H9 (cell line): Measurements from ENCODE around the gene VCX2. TPM values are rescaled to one million over a fixed set of nuclear protein-coding genes. Genes with fewer than 3 reads are reported as not detected.

Experiments used
- DNase-seq: peaks from one replicate; pipeline ENCODE4 v3.0.0-alpha.2; 2017
- H2AFZ ChIP-seq: one replicate; pipeline ENCODE4 v1.6.1; 2013; ENCODE audit warnings: mild to moderate bottlenecking, low read length, control low read depth, moderate library complexity
- H2AK5ac ChIP-seq: 2 replicates; pipeline ENCODE4 v1.6.1; 2013; ENCODE audit warnings: low read length, control low read depth, mixed read lengths; ENCODE audit not compliant: insufficient read length
- H2BK120ac ChIP-seq: one replicate; pipeline ENCODE4 v1.6.1; 2013; ENCODE audit warnings: low read depth, mild to moderate bottlenecking, low read length, control low read depth, inconsistent platforms; ENCODE audit not compliant: poor library complexity, severe bottlenecking
- H2BK12ac ChIP-seq: 2 replicates; pipeline ENCODE4 v1.6.1; 2013; ENCODE audit warnings: low read length, control low read depth, mixed read lengths, low read depth; ENCODE audit not compliant: insufficient read length
- H2BK15ac ChIP-seq: 2 replicates; pipeline ENCODE4 v1.6.1; 2013; ENCODE audit warnings: low read depth, low read length, control low read depth
- H2BK20ac ChIP-seq: one replicate; pipeline ENCODE4 v1.6.1; 2013; ENCODE audit warnings: low read depth, mild to moderate bottlenecking, low read length, control low read depth, inconsistent platforms; ENCODE audit not compliant: poor library complexity, severe bottlenecking
- H2BK5ac ChIP-seq: 2 replicates; pipeline ENCODE4 v1.6.1; 2013; ENCODE audit warnings: low read length, control low read depth, mixed read lengths; ENCODE audit not compliant: insufficient read length
- H3K14ac ChIP-seq: 2 replicates; pipeline ENCODE4 v1.6.1; 2013; ENCODE audit warnings: low read length, control low read depth; ENCODE audit not compliant: insufficient read depth
- H3K18ac ChIP-seq: 2 replicates; pipeline ENCODE4 v1.6.1; 2013; ENCODE audit warnings: low read depth, mild to moderate bottlenecking, mixed read lengths, low read length, control low read depth; ENCODE audit not compliant: insufficient read length
- H3K23ac ChIP-seq: 2 replicates; pipeline ENCODE4 v1.6.1; 2013; ENCODE audit warnings: low read length, control low read depth, mixed read lengths, low read depth; ENCODE audit not compliant: insufficient read length
- H3K23me2 ChIP-seq: 2 replicates; pipeline ENCODE4 v1.6.1; 2013; ENCODE audit warnings: low read depth, mild to moderate bottlenecking, mixed read lengths, low read length, control low read depth; ENCODE audit not compliant: insufficient read length, poor library complexity, severe bottlenecking
- H3K27ac ChIP-seq: 2 replicates; pipeline ENCODE4 v1.5.1; 2013; ENCODE audit warnings: low read length, control low read depth, mixed read lengths, low read depth; ENCODE audit not compliant: insufficient read length
- H3K27me3 ChIP-seq: 2 replicates; pipeline ENCODE4 v1.6.1; 2013; ENCODE audit warnings: low read length, control low read depth, inconsistent platforms; ENCODE audit not compliant: insufficient read depth
- H3K4ac ChIP-seq: 2 replicates; pipeline ENCODE4 v1.6.1; 2013; ENCODE audit warnings: low read depth, mild to moderate bottlenecking, control low read depth, inconsistent platforms, low read length, moderate library complexity
- H3K4me1 ChIP-seq: 2 replicates; pipeline ENCODE4 v1.6.1; 2013; ENCODE audit warnings: low read length, control low read depth, inconsistent platforms; ENCODE audit not compliant: insufficient read depth
- H3K4me2 ChIP-seq: 2 replicates; pipeline ENCODE4 v1.6.1; 2013; ENCODE audit warnings: low read length, control low read depth, mixed read lengths; ENCODE audit not compliant: insufficient read length, insufficient read depth
- H3K56ac ChIP-seq: 2 replicates; pipeline ENCODE4 v1.6.1; 2013; ENCODE audit warnings: low read depth, mild to moderate bottlenecking, mixed read lengths, low read length, control low read depth; ENCODE audit not compliant: insufficient read length
- H3K79me1 ChIP-seq: 2 replicates; pipeline ENCODE4 v1.6.1; 2013; ENCODE audit warnings: low read depth, mild to moderate bottlenecking, moderate library complexity, low read length, control low read depth, inconsistent platforms; ENCODE audit not compliant: insufficient read depth, poor library complexity, severe bottlenecking
- H3K79me2 ChIP-seq: 2 replicates; pipeline ENCODE4 v1.6.1; 2013; ENCODE audit warnings: low read length, control low read depth, inconsistent platforms; ENCODE audit not compliant: insufficient read depth
- H3K9ac ChIP-seq: 2 replicates; pipeline ENCODE4 v1.6.1; 2013; ENCODE audit warnings: low read length, control low read depth, mixed read lengths; ENCODE audit not compliant: insufficient read length; ENCODE audit errors: extremely low read depth
- H3K9me3 ChIP-seq: one replicate; pipeline ENCODE4 v1.6.1; 2013; ENCODE audit warnings: low read depth, low read length, inconsistent platforms; ENCODE audit not compliant: control insufficient read depth
- H3T11ph ChIP-seq: one replicate; pipeline ENCODE4 v1.6.1; 2013; ENCODE audit warnings: mild to moderate bottlenecking, low read length, control low read depth, inconsistent platforms
- H4K20me1 ChIP-seq: one replicate; pipeline ENCODE4 v1.6.1; 2013; ENCODE audit not compliant: control insufficient read depth, insufficient read length, insufficient read depth
- H4K5ac ChIP-seq: 2 replicates; pipeline ENCODE4 v1.6.1; 2013; ENCODE audit warnings: low read depth, mild to moderate bottlenecking, mixed read lengths, low read length, control low read depth; ENCODE audit not compliant: insufficient read length
- H4K8ac ChIP-seq: replicated peaks from 2 replicates; pipeline ENCODE4 v1.6.1; 2013; ENCODE audit warnings: low read length, control low read depth, mixed read lengths, low read depth; ENCODE audit not compliant: insufficient read length
- H4K91ac ChIP-seq: 2 replicates; pipeline ENCODE4 v1.6.1; 2013; ENCODE audit warnings: low read depth, mild to moderate bottlenecking, moderate library complexity, mixed read lengths, low read length, control low read depth; ENCODE audit not compliant: insufficient read length
- H3K27ac Mint-ChIP-seq, 3 experiments: 2 replicates in 2 of 3; 3 replicates in 1 of 3; pipeline ENCODE4 v1.8.0; 2020 to 2021; ENCODE audit warnings: mixed read lengths in 3 of 3, mild to moderate bottlenecking in 1 of 3, moderate library complexity in 1 of 3
- H3K27me3 Mint-ChIP-seq: 2 replicates; pipeline ENCODE4 v1.8.0; 2021; ENCODE audit warnings: low read depth, mild to moderate bottlenecking, moderate library complexity, mixed read lengths
- H3K36me3 Mint-ChIP-seq, 3 experiments: 2 replicates in 2 of 3; 3 replicates in 1 of 3; pipeline ENCODE4 v1.8.0; 2020 to 2021; ENCODE audit warnings: low read depth in 3 of 3, mixed read lengths in 3 of 3; ENCODE audit not compliant: insufficient read depth in 1 of 3
- H3K4me1 Mint-ChIP-seq, 2 experiments: 2 replicates each; pipeline ENCODE4 v1.8.0; 2020; ENCODE audit warnings: mixed read lengths in 2 of 2
- H3K4me3 Mint-ChIP-seq, 2 experiments: 2 replicates in 1 of 2; 3 replicates in 1 of 2; pipeline ENCODE4 v1.8.0; 2020 to 2021; ENCODE audit warnings: mild to moderate bottlenecking in 2 of 2, mixed read lengths in 2 of 2, moderate library complexity in 1 of 2
- H3K9me3 Mint-ChIP-seq, 2 experiments: 2 replicates in 1 of 2; 3 replicates in 1 of 2; pipeline ENCODE4 v1.8.0; 2020; ENCODE audit warnings: mild to moderate bottlenecking in 2 of 2, mixed read lengths in 2 of 2, moderate library complexity in 1 of 2
- CTCF ChIP-seq: fragments of 200-600 bp; sonication (generic); conservative IDR thresholded peaks from 3 replicates; pipeline ENCODE4 v1.8.0; 2021; ENCODE audit warnings: antibody characterized with exemption, mild to moderate bottlenecking
- WGBS: extraction: QIAGEN DNeasy Blood & Tissue Kit; methylation state at CpG from one replicate; pipeline ENCODE4 v1.1.7; 2013; ENCODE audit warnings: missing lambda C conversion rate, low lambda C conversion rate, mixed read lengths; ENCODE audit not compliant: insufficient read length; ENCODE audit errors: extremely low coverage; 5-methylcytosine and 5-hydroxymethylcytosine counted together
- total RNA-seq: library from RNA; stranded (reverse); gene quantifications from 2 replicates; pipeline ENCODE4 v1.2.1, GENCODE V29; 2021

Gene VCX2
- total RNA-seq, 1 experiment from 2014 or later: not detected

GRCh38 chrX:8196776-8197175 is 25.7 kb upstream of the VCX2 start:
- no peaks in the 10 kb centered on the region for H3K36me3 Mint-ChIP-seq
- Histone ChIP-seq H2BK15ac (no peak overlapping the region), H4K91ac (no peak overlapping the region), H3K9me3 (no peaks in the 10 kb centered on the region), H3K4me1 (no peaks in the 10 kb centered on the region), H2BK20ac (no peak overlapping the region), H3K14ac (no peak overlapping the region), H3K27me3 (no peaks in the 10 kb centered on the region), H2AFZ (no peak overlapping the region), H3K18ac (no peak overlapping the region), H3T11ph (no peak overlapping the region), H2BK5ac (no peak overlapping the region), H3K27ac (no peak overlapping the region), H4K20me1 (no peaks in the 10 kb centered on the region), H2BK120ac (no peak overlapping the region), H3K4ac (no peak overlapping the region), H4K5ac (no peak overlapping the region), H3K56ac (no peak overlapping the region), H3K79me1 (no peaks in the 10 kb centered on the region), H3K23ac (no peak overlapping the region), H4K8ac (no peak overlapping the region), H3K4me2 (no peak overlapping the region), H2BK12ac (no peak overlapping the region), H2AK5ac (no peak overlapping the region), H3K79me2 (no peaks in the 10 kb centered on the region), H3K23me2 (no peaks in the 10 kb centered on the region), H3K9ac (no peak overlapping the region)
- WGBS: no CpG with 5 or more reads among the region's 7 CpGs
- H3K27ac Mint-ChIP-seq: no peak overlapping the region
- H3K9me3 Mint-ChIP-seq: no peaks in the 10 kb centered on the region
- H3K27me3 Mint-ChIP-seq: no peaks in the 10 kb centered on the region
- DNase-seq: no peak
- no peak overlapping the region for H3K4me3 Mint-ChIP-seq
- no peak for TF ChIP-seq CTCF
- H3K4me1 Mint-ChIP-seq: peaks cover 3 to 9% of the 10 kb centered on the region in 2 experiments; a peak in 3 of 4 replicates
